NCI-H774 (cell line): ENCODE results near the gene PHLDB2.

Source experiments
- DNase-seq: peaks from one replicate; lab custom pipeline; 2025; lab: John Stamatoyannopoulos, UW

Gene PHLDB2

DNA sequence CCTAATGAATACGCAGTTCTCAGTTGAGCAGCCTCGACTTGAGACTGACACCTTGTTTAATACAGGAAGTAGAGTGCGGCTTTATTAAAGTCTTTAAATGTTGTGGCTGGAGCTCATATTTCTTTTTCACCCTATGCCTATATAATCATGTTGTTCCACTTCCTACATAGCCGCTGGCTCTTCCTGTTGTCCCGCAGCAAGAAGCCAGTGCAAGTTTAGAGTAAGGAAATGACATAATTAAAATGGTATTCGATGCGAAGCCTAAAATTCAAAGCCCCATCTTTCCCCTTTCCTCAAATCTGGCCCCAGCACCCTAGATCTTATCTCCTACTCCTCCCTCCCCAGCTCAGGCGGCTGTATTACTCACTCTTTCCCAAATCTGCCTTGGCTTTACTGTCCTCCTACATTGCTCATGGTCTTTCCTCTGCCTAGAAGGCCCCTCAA is 7.5 kb upstream of the PHLDB2 start:
- no peak for DNase-seq

GRCh38 chr3:111852540-111852939 is 6.5 kb upstream of the PHLDB2 start:
- no peak for DNase-seq

- no peak for DNase-seq
Observed at GRCh38 chr3:111853068-111853467, 6.0 kb upstream of the PHLDB2 start.

GRCh38 chr3:111854990-111855389 is 4.1 kb upstream of the PHLDB2 start:
- no peak for DNase-seq

DNA sequence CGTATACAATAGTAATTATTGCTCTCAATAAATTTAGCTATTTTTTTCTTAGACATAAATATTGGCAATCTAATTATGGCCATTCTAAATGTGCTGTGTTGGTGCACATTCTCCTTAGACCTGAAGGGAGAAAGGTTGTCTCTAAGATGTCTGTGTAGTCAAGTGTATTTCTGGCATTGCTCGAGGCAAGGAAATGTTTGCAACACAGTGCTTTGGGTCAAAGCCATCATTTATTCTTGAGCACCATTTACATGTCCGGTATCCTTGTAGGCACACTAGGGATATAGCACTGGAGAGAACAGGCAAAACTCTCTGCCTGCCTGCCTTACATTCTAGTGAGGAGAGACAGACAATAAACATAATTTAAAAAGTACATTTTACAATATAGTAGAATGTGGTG is 2.6 kb upstream of the PHLDB2 start:
- DNase-seq, result no peak

GRCh38 chr3:111857474-111857873 is 1.6 kb upstream of the PHLDB2 start:
- no peak for DNase-seq

DNA sequence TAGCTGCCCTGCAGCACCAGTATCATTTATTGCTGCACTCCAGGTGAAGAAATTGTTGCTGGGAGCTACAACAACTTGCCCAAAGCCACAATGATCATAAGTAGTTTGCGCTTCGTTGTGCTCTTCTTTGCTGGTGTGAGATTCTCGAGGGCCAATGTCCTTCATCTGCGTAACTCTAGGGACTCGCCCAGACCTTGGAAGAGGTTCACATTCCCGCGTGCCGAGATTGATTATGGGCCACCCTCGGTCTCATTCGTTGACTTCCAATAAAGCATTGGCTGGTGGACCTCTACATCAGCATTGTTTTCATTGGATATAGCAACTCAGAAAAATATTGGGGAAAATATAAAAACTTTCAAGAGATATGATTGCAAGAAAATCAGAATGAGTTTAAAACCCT is 423 bp upstream of the PHLDB2 start:
- DNase-seq, result no peak

DNA sequence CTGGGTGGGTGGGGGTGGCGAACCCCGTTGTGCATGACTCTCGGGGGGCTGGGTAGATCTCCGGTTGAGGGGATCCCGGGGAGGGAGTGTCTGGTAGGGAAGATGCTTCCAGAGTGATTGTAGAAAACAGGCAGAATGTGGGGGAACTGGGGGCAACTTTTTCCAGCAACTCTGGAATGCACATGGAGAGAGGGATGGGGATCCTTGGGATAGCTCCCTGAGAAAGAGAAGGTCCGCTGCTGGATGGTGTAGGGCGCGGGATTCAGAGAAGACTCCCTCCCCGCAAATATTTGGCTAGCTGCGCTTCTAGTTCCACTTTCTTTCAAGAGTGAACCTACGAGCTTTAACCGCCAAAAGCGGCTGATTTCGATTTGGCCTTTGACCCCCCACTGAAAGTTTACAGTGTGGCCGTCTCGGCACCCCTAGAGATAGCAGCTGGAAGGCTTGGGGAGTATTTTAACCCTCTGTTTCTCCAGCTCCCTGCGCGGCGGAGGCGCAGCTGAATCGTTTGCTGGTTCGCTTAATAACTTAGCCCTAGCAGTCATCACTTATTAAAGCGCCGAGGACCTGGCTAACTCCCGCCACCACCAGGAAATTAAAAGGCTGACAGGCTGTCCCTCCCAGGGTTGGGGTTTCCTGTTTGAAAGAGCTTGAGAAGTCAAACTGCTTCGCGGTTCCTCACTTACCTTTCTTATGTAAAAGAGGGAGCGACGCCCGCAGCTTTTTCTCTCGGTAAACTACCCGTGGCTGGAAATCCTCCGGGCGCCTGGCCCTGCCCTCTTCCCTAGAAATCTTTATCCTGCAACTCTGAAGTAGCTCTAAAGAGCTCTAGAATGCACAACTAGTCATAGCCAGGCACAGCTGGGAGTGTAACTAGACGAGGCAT is 1.2 kb downstream of the PHLDB2 start:
- DNase-seq, result peak; percentile 20

DNA sequence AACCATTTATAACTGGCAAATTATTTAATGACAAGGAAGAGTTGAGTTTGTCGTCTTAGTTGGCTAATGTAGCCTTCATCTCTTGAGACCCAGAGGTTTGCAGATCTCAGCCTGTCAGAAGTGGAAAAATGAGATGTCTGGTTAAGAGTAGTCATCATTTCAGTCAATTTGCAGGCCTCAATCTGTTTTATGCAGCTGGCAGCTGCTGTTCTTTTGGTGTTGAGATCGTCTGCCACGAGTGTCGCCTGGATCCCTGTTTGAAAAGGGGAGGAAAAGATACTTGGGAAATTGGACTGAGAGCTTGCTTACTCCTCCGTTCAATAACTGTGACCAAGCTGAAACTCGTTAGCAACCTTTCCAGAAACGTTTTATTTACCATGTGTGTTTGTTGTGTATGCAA is 2.3 kb downstream of the PHLDB2 start:
- no peak for DNase-seq

DNA sequence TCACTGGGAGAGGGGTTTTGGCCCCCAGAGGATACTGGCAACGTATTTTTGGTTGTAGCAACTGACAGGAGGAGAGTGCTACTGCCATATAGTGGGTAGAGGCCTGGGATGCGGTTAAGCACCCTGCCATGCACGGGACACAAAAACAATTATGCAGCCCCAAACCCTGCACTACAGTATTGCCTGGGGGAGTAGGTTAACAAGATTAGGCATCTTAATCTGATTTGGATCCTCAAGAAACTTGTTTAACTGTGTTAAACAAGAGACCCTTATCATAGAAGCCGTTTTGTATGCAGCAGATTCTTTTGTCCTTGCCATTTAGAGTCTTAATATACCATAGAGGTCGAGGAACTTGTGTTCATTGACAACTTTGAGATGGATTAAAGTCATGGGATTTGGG is 3.4 kb downstream of the PHLDB2 start:
- DNase-seq, result no peak

DNA sequence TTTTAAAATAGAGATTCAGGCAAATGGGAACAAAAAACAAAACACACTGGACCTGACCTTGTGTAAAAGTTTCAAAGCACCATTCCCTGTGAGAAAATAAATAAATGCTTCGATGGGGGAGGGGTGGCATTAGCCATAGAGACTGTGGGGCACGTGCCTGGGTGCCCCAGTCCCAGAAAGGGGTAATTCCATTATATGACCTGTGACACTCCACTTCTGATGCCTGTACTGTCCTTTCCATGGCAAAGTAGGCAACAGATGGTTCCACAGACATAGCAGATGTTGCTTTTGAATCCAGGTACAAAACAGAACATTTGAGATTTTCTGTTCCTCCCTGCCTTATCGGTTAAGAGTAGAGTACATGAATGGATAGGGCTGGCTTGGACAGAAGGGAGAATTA is 3.9 kb downstream of the PHLDB2 start:
- no peak for DNase-seq

DNA sequence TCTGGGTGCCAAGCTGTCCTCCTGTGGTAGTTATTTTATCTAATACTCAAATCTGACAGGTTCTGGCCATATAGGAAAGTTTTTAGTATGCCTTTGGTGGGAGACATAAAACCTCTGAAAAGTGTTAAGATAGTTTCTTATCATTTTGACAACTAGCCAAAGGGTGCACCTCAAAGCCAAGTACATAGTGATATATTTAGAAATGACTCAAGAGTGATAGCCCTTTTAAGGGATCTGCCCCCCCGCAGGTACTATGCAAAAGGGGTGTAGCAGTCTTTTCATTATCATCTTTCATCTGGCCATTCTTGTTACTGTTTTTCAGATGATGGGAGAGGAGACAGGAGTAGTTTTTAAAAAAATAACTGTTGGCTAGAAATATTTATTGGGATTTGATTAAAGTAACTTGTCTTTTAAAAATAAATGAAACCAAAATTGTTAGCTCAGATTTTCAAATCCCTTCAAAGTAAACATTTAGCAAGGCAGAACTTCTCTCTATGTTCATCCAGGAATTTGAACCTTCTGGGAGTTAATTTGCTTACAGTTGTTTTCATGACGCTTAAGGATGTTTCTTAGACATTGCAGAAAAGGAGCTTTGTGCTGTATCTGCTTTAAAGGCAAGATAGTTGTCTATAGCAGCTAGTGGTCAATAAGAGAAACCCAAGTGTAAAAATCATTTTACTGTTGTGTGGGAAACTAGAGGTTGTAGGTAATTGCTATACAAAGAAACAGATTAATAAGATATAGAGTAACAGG is 5.1 kb downstream of the PHLDB2 start:
- no peak for DNase-seq

- DNase-seq, result no peak
Observed at GRCh38 chr3:111864821-111865656, 6.0 kb downstream of the PHLDB2 start.

DNA sequence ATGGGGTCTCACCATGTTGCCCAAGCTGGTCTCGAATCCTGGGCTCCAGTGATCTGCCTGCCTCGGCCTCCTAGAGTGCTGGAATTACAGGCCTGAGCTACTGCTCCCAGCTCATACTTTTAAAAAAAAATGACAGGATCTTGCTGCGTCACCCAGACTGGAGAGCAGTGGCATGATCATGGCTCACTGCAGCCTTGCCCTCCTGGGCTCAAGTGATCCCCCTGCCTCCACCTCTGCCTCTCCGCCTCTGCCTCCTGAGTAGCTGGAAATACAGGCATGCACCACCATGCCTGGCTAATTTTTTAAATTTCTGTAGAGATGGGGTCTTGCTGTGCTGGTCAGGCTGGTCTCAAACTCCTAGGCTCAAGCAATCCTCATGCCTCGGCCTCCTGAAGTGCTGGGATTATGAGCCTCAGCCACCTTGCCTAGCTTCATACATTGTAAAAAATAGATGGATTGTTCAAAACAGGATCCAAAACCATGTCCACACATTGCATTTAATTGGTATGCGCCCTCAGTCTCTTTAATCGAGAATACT is 8.9 kb downstream of the PHLDB2 start:
- DNase-seq, result no peak

DNA sequence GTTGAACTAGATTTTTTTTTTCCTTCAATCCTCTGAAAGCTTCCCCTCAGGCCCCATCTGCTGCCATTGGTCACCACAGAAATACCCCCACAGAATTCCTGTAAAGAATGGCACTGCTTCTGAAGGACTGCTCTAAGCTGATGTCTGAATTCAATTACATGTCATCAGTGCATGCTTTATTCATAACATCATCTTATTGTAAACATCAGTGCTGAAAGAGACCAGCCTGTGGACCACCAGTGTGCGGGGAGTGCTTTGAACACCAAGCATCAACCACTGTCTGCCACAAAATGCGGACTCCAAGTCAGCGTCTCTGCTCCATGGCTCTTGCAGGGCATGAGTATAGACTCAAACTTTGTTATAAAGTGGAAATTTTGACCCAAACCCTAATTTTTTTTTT is 11.6 kb downstream of the PHLDB2 start:
- DNase-seq, result no peak

DNA sequence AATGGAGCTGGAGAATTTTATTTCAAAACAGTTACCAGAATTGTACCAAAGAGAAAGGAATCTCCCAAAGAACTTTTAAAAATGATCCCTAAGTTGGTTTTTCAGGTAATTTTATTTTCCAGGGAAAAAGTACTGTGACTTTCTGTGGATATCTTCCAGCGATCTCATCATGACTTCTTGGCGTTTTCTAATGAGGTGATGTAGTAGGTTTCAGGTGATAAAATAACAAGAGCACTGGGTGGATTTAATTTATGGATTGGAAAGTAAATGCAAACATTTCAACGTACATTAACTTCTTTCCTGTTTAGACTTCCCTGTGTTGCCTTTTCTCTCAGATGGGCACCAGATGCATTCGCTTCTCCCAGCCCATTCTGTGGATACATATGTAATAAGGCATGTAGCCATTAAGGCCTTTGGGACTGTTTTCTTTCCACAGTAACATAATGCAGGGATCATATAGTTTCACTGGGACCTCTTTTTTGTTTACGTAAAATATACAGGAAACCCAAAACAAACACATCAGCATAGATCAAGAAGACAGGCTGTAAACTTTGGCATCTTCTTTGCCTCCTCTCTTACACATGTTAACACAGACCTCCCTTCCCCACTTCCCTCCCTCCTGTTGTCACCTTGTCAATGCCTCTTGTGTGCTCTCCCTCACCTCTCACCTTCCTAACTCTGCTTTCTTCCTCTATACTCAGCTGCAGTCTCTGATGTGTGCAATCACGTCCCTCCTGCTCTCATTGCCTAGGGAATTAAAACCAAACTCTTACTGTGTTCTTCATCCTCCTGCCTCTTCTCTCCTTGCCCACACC is 13.0 kb downstream of the PHLDB2 start:
- no peak for DNase-seq

GRCh38 chr3:111872979-111873378 is 13.9 kb downstream of the PHLDB2 start:
- DNase-seq, result no peak

- no peak for DNase-seq
Observed at GRCh38 chr3:111874177-111874820, 15.2 kb downstream of the PHLDB2 start.

GRCh38 chr3:111881480-111881879 is 22.4 kb downstream of the PHLDB2 start:
- DNase-seq, result no peak

- no peak for DNase-seq
Observed at GRCh38 chr3:111882194-111882593, 23.1 kb downstream of the PHLDB2 start.

- no peak for DNase-seq
Observed at GRCh38 chr3:111882799-111883198, 23.7 kb downstream of the PHLDB2 start.
